Activated gamma-delta T cell treated with Interleukin-2 at 50 U/mL for 16 hours (primary cell): ENCODE data around the gene ZNF485.
"Not testable (repeated sequence)": the region's sequence is repeated elsewhere in the genome, so short reads cannot be mapped to it uniquely, and the experiment has no call there.

Experiments
- DNase-seq: peaks from one replicate; pipeline ENCODE4 v3.0.0-alpha.2; 2020

ZNF485 gene

DNA sequence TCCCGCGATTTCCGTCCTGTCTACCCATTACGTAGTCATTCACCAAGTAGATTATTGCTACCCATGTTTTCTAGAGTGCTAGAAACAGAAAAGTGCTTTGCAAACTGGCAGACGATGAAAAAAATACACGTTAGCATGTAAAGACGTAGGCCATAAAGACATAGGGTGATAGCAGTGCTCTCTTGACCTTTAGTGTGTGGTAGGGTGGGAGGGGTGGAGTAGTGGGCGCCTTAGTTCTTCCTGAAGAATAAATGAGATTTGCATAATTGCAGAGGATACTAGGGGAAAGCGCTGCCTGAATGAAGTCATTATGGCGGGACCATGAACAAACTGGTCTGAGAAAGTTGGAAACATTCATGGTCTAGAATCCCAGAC lies 948 bp downstream of the ZNF485 start:
- DNase-seq, result no peak

DNA sequence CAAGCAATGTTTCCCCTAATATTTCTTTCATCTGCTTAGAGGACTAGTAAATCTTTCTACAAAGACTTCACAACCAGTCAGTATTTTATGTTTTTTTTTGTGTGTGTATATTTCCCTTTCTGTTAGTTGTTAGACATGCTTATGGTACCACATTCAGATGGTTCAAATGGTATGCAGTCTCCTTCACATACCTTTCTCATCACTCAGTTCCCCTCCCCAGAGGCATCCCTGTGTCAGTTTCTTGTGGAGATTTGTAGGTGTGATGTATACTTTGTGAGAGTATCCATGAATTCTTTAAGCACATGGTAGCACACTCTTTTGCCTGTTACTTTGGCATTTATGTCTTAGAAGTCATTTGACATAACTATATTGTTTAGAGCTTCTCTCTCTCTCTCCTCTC lies 4.4 kb downstream of the ZNF485 start:
- DNase-seq, result no peak

DNA sequence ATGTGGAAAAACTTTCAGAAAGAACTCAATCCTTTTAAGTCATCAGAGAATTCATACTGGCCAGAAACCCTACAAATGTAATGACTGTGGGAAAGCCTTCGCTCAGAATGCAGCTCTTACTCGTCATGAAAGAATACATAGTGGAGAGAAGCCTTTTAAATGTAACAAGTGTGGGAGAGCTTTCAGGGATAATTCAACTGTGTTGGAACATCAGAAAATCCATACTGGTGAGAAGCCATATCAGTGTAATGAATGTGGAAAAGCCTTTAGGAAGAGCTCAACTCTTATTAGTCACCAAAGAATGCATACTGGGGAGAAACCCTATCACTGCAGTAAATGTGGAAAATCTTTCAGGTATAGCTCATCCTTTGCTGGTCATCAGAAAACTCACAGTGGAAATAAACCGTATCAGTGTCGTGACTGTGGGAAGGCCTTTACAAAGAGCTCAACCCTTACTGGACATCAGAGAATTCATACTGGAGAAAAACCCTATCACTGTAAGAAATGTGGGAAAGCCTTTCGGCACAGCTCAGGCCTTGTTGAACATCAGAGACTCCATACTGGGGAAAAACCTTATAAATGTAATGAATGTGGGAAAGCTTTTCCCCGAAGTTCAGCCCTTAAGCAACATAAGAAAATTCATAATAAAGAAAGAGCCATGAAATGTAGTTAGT lies 10.6 kb downstream of the ZNF485 start:
- DNase-seq, result no peak

DNA sequence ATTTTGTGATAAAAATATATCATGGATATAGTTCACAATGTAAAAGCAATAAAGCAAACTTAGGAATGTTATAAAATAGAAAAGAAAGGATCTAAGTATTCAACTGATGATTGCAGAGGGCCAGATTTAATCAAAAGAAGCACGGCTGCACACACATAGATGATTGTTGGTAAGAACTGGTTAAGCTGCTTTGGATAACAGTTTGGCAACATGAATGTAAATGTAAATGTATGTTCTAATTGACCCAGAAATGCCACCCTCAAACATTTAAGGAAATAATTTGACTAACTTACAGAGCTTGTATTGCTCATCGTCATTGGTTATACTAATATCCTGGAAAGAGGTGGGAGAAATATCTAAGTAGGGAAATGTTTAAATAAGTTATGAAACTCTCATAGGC lies 13.1 kb downstream of the ZNF485 start:
- no peak for DNase-seq

DNA sequence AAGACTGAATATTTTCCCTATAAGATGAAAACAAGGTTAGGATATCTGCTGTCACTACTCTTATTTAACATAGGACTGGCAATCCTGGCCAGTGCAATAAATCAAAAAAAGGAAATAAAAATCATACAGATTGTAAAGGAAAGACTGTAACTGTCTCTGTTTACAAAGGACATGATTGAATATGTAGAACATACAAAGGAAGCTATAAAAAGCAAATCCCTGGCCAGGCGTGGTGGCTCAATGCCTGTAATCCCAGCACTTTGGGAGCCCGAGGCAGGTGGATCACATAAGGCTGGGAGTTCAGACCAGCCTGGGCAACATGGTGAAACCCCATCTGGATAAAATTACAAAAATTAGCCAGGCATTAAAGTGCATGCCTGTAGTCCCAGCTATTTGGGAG lies 15.8 kb downstream of the ZNF485 start:
- DNase-seq, result no peak

DNA sequence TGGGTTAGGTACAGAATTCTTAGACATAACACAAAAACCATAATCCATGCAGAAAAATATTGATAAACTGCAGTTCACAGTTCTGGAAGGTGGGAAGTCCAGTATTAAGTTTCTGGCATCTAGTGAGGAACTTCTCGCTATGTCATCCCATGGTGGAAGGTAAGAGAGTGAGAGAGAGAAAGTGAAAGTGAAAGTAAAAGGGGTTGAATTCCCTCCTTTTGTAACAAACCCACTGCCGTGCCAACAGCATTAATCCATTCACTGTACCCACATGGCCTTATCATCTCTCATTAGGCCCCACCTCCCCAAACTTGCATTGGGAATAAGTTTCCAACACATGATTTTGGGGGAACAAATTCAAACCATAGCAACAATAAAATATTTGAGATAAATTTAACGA lies 17.1 kb downstream of the ZNF485 start:
- no peak for DNase-seq

DNA sequence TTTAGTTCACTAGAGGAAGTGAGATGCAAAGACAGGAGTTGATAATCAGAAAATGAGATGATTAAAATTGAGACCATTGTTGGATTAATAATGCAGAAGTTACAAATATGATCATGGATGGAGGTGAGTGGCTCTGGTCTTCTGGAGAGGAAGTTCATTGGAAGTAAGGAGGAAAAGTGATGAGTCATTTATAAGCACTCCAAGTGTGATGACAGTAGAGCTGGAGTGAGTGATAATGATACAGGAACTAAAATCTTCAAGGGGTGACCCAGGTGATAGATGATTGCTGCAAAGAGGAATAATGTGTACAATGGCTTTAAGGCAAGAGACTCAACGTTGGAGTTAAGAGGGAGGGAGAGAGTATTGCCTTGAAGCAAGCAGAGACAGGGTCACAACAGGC lies 21.7 kb downstream of the ZNF485 start:
- DNase-seq, result no peak

DNA sequence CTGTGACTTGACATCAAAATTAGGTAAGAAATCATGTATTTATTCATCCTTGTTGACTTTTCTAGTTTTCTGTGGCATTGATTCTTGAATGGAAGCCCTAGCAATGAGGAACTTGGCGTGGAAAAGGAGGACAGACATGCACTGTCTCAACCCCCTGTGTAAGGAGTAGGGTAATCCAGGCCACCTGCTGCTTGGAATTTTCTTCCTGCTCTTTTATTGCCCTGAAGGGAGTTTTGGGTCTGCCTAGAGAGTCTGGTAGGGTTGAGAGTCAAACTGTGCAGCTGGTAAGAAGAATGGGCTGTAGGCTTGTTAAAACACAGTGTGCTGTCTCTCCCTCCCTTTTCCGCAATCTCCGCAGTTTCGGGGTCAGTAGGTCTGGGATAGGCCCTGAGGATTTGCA lies 22.7 kb downstream of the ZNF485 start:
- DNase-seq, result no peak

DNA sequence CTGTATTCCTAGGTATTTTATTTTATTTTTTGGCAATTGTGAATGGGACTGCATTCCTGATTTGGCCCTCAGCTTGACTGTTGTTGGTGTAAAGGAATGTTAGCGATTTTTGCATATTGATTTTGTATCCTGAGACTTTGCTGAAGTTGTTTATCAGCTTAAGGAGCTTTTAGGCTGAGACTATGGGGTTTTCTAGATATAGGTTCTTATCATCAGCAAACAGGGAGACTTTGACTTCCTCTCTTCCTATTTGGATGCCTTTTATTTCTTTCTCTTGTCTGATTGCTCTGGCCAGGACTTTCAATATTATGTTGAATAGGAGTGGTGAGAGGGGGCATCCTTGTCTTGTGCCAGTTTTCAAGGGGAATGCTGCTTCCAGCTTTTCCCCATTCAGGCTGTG lies 29.6 kb downstream of the ZNF485 start:
- DNase-seq, result not testable (repeated sequence)

DNA sequence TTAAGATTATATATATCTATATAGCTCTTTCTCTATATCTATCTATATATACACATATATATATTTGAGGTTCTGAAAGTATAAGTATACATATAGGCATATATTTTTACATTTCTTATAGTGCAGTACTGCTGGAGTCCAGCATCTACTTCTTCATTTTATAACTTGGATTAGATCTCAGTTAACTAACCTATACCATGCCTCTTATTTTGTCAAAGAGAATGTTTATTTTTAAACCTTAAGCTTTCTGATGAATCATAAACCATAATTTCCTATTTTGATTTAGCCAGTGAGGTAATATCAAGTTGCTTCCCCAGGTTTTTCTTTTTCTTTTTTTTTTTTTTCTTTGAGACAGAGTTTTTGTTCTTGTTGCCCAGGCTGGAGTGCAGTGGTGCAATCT lies 34.4 kb downstream of the ZNF485 start:
- no peak for DNase-seq

DNA sequence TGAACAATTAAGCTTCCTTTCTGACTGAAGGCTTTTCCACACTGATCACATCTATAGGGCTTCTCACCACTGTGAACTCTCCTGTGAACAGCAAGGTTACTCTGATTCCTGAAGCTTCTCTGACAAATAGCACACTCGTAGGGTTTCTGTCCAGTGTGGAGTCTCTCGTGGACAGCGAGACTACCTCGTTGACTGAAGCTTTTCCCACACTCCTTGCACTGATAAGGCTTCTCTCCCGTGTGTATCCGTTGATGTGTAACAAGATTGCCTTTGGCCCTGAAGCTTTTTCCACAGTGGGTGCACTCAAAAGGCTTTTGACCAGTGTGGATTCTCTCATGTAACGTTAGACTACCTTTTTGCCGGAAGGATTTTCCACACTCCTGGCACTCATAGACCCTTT lies 38.0 kb downstream of the ZNF485 start:
- no peak for DNase-seq

DNA sequence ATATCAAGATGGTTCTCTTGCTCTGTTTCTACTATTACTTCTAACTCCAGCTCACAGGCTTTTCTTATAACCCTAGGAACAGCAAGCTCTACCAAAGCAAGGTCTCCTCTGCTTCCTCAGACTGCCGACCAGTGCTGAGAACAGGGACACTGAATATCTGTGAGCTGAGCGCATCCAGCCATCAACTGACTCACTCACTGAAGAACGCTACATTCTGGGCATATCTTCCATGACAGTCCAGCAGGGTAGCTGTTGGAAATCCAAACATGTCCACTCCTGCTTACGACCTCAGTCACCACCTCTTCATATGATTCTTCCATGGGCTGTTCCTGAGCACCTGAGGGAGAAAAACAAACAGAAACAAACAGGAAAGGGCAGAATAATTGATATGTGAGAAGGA lies 39.6 kb downstream of the ZNF485 start:
- DNase-seq, result no peak

DNA sequence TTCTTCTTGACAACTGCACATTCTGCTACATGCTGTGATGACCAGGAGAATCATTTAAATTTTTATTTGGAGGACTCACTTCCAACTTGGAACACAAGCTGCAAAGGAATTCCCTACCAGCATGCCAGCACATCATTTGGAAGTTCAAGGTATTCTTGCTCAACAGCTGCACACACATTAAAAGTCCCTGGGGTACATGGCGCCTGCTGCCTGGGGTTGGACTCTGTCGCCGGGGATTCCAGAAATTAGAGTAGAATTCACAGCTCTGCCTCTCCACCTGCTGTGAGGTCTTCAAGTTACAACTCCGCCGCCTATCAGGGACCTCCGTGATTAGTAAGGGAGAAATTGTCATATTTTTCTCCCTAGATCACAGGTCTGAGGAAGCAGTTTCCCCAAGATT lies 41.3 kb downstream of the ZNF485 start:
- DNase-seq, result no peak

DNA sequence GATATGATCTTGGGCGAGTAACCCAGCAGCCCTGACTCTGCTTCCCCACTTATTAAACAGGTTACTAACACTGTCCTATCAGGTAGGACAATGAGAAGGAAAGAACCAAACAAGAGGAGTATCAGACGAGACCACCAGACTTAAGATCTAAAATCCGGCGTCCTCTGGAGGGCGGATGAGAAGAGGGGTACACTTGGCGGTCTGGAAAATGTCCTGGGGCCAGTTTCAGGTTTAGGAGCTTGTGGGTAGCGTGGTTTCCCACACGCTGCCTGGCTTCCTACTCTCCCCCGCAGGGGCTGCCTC lies 41.8 kb downstream of the ZNF485 start:
- DNase-seq, result no peak

DNA sequence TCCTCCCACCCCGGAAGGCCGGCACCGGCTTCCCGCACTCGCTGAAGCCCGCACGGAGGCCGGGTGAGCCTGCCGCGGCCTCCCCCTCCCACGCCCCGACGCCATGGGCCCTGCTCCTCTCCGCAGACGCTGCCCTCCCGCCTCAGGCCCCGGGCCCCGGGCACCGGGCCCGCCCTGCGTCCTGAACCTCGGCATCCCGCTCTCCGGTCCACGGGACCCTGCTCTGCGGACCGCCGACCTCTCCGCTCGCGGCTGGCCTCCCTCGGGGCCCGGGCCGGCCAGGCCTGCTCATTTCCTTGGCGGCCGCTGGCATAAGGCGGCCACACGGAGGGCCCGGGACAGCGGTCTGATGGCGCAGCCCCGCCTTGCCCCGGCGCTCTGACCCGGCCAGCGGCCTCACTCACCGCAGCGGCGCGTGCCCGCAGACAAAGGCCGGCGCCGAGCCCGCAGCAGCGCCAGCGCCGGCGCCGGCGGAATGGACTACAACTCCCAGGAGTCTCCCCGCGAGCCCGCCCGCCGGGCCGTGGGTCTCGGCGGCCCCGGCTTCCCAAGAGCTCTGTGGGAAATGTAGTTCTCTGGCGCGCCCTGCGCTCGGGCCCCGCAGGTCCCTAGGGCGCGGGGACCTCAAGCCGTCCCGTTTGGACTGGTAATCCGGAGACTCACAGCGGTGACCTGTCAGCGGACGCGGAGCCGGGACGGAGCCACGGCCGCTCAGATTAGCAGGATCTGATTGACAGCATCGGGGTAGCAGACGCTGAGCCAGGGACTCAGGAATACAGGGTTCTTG lies 42.4 kb downstream of the ZNF485 start, which contains the start of gene ZNF32:
Gene ZNF32, minus strand, starts transcription at position 484 of the 787 bp plus-strand sequence. CDS start 2,748 bp downstream, outside the sequence.
- DNase-seq, result peak; percentile 74

DNA sequence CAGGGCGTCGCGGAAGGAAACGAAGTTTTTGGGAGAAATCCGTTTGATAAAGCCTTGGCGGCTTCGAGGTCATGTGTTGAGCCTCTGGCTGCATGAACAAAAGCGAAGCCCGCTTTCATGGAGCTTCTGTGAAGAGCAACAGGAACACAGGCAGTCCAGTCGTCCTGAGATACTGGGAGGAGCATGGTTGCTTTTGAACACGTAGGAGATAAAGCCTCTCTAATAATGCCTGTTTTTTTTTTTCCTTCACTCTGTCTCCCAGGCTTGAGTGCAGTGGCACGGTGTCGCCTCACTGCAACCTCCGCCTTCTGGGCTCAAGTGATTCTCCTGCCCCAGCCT lies 42.9 kb downstream of the ZNF485 start:
- no peak for DNase-seq

DNA sequence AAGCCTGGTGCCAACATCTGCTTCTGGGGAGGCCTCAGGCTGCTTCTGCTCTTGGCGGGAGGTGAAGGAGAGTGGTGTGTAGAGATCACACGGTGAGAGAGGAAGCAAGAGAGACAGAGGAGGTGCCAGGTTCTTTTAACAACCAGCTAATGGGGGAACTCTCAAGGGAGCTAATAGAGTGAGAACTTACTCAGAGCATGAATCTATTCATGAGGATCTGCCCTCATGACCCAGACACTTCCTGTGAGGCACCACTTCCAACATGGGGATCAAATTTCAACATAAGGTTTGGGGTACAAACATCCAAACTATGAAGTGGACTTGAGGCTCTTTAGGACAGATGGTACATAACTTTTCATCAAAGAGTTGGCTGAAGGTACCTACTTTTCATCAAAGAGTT lies 47.5 kb downstream of the ZNF485 start:
- DNase-seq, result no peak

DNA sequence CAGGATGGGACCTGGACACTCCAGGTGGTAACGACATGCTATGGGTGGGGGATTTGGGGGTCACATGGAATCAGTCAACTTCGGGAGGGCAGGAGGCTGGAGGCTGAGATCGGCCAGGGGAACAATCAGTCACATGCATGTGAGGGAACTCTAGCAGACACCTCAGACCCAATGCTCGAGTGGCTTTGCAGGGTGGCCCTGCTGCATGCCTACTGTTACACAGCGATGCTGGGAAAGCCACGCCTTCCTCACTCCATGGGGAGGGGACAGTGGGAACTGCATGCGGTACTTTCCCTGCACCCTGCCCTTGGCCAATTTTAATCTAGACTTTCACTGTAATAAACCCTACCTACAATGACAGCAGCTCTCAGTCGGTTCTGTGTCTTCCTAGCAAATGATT lies 49.1 kb downstream of the ZNF485 start:
- DNase-seq, result no peak

DNA sequence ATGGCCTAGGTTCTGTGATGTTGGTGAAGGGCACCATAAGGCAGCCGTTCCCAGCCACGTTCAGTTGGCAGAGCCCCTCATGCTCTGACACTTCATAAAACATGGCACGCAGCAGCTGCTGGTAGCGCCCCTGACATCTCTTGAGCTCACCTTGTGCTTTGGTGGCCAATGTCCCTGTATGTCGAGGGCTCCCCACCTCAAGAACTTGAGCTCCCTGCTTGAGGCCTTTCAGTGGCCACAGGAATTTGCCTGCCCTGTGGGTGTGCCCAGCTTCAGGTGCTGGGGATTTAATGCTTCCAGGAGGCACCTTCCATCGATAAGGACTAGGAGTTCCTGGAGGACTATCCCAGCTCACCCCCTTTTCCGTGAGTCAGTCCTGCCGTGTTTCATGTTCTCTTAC lies 52.0 kb downstream of the ZNF485 start:
- DNase-seq, result no peak

DNA sequence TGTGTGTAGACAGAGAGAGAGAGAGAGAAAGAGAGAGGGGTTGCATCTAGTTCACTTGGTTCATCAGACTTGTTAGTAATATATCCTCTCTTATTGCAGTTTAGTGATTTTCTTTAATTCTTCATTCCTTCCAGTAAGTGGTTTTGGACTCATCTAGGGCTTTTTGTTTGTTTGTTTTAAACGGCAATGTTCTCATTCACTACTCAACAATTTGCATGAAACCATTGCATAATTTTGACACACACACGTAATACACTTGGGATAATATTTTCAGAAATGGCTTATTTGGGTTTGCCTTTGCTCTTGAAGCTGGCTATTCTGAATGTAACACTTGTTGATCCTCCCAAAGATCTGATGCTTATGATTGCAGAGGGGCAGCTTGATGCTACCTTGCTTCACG lies 58.8 kb downstream of the ZNF485 start:
- no peak for DNase-seq

DNA sequence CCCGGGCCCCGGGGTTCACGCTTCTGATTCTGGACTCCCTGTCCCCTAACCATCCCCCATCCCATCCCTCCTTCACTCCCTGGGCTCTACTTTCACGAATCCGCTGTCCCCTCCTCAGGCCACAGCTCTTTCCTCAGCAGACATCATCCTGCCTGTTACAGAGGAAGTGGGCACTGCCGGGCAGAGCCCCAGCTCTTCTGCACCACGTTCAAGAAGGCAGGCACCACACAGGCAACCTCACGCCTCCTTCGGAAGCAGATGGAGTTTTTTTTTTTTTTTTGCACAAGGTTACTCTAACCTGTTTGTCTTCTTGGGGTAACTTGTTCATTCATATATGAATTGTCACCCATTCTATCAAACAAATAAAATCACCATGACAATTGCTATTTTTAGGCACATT lies 60.3 kb downstream of the ZNF485 start:
- DNase-seq, result no peak

DNA sequence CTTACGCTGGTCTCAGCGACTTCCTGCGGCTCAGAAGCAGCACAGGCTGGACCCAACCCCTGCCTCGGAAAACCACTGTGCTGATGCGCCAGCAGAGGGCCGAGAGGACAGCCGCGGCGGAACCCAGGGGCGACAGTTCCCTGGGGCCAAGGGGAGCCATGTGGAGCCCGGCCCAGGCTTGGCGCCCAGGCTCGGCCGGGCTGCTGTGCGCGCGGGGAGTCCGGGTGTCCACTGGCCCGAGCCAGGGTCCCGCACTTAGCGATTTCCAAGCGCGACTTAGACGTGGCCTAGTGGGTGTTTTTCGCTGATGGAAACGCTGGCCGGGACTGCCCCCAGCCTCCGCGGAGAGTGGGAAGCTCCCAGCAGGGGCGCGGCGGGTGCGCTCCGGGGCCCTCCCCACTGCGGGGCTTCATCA lies 61.1 kb downstream of the ZNF485 start:
- DNase-seq, result no peak
